ENCODE results near the gene LDLRAD2. TPM values are rescaled to one million over a fixed set of nuclear protein-coding genes. Genes with fewer than 3 reads are reported as not detected.
A peak's percentile ranks its signal among the peaks of the same experiment; 100 is the strongest.

Gene LDLRAD2
- total and polyA plus RNA-seq, 5 donors from 2014 or later, result 0.27 TPM; not detected in 4

DNA sequence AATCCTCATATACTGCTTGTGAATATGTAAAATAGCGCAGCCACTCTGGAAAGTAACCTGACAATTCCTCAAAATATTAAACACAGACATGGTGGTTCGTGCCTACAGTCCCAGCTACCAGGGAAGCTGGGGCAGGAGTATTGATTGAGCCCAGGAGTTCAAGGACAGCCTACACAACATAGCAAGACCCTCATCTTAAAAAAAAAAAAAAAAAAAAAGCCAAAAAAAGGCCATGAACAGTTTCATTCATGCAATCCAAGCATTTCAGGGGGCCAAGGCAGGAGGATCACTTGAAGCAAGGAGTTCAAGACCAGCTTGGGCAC, 33.7 kb upstream of the LDLRAD2 start:
- H3K9me3 Mint-ChIP-seq, result no peaks in the 10 kb centered on the region
- ATAC-seq (ENCODE audit: low read depth in 2 of 2) (no peak), DNase-seq (no peak)
- peaks cover 27 to 74% (median 54%) of the 10 kb centered on the region in 4 donors for H3K4me1 Mint-ChIP-seq
- H3K4me3 Mint-ChIP-seq, result peak overlapping the region; percentile 65 to 89 (median 74)
- H3K27ac Mint-ChIP-seq, result peak overlapping the region; percentile 55 to 86 (median 76)
- peaks cover 6% of the 10 kb centered on the region for H3K36me3 Mint-ChIP-seq
- Histone ChIP-seq H3K4me1 (ENCODE audit: control insufficient read depth, insufficient read depth, low read length, poor library complexity, severe bottlenecking) (peaks cover 66% of the 10 kb centered on the region), H3K27me3 (ENCODE audit: control insufficient read depth, insufficient read depth, low read length) (no peaks in the 10 kb centered on the region), H3K9me3 (ENCODE audit: control insufficient read depth in 2 of 2, low read length in 2 of 2) (no peaks in the 10 kb centered on the region), H3K27ac (ENCODE audit: insufficient read depth, low read length, poor library complexity, severe bottlenecking) (no peak overlapping the region), H3K36me3 (ENCODE audit: control insufficient read depth, insufficient read depth, low read length) (no peaks in the 10 kb centered on the region), H3K4me3 (ENCODE audit: low read depth, low read length) (no peak overlapping the region)
- peaks cover 12% of the 10 kb centered on the region for H3K27me3 Mint-ChIP-seq

DNA sequence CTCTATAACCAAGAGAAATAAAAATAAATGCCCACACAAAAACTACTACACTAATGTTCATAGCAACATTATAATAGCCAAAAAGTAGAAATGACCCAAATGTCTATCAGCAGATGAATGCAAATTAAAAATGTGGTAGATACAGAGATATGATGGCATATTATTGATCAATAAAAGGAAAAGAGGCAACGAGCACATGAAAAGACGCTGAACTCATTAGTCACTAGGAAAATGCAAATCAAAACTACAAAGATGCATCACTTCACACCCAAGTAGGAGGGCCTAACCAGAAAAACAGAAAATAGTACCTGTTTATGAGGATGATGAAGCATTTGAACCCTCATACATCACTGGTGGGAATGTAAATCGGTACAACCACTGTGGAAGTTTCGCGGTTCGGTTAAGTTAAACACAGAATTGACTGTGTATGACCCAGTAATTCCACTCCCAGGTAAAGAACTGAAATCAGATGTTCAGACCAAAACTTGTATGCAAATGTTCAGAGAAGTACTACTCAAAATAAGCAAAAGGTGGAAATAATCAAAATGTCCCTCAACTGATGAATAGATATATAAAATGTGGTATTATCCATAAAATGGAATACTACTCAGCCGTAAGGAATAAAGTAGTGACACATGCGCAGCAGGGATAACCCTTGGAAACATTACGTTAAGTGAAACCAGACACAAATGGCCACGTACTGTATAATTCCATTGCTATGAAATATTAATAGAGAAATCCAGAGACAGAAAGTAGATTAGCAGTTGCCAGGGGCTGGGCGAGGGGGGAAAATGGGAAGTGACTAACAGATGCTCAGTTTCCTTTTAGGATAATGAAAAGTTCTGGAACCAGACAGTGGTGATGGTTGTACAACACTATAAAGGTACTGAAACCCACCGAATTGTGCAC, 32.2 kb upstream of the LDLRAD2 start:
- Mint-ChIP-seq H3K9me3 (no peaks in the 10 kb centered on the region), H3K27me3 (peaks cover 18% of the 10 kb centered on the region), H3K36me3 (peaks cover 6% of the 10 kb centered on the region)

DNA sequence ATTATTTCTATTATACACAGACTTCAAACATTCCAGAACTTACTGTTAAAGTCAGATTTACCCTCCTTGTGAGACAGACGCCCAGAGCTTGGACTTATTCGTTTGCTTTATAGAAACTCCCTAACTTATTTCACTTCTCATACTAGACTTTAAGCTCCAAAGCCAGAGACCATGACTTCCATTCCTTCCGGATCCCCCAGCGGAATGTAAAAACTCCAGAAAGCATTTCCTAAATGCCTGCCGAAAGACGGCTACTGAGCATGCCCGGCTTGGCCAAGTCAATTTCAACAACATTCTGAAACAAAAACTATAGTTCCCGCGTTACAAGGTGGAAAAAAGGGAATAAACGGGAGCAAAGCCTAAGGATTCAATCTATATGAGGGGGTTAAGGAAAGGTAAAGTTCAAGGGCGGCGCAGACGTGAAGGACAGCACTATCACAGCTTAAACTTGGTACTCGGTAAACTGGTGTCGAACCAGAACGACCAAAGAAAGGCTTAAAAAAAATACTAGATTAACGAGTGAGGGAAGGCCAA, 30.2 kb upstream of the LDLRAD2 start:
- DNase-seq (no peak), ATAC-seq (ENCODE audit: low read depth in 2 of 2) (no peak)
- H3K4me1 ChIP-seq (ENCODE audit: control insufficient read depth, insufficient read depth, low read length, poor library complexity, severe bottlenecking), result peaks cover 37% of the 10 kb centered on the region
- no peaks in the 10 kb centered on the region for H3K36me3 ChIP-seq (ENCODE audit: control insufficient read depth, insufficient read depth, low read length)
- Mint-ChIP-seq H3K4me1 (peaks cover 21 to 49% (median 37%) of the 10 kb centered on the region in 4 donors), H3K36me3 (peaks cover 6% of the 10 kb centered on the region), H3K4me3 (peak overlapping the region; percentile 91 to 95 (median 92)), H3K27ac (peak overlapping the region; percentile 96 to 100 (median 100)), H3K9me3 (no peaks in the 10 kb centered on the region), H3K27me3 (peaks cover 20% of the 10 kb centered on the region)
- no peaks in the 10 kb centered on the region for H3K9me3 ChIP-seq (ENCODE audit: control insufficient read depth in 2 of 2, low read length in 2 of 2)
- peak overlapping the region; percentile 100 for H3K27ac ChIP-seq (ENCODE audit: insufficient read depth, low read length, poor library complexity, severe bottlenecking)
- H3K4me3 ChIP-seq (ENCODE audit: low read depth, low read length), result peak overlapping the region; percentile 97
- H3K27me3 ChIP-seq (ENCODE audit: control insufficient read depth, insufficient read depth, low read length), result no peaks in the 10 kb centered on the region

More for the DNA sequence above, 32.2 kb upstream of the LDLRAD2 start:
- peaks cover 32 to 68% (median 50%) of the 10 kb centered on the region in 4 donors for H3K4me1 Mint-ChIP-seq
- no peaks in the 10 kb centered on the region for H3K9me3 ChIP-seq (ENCODE audit: control insufficient read depth in 2 of 2, low read length in 2 of 2)
- peak overlapping the region; percentile 91 for H3K4me3 ChIP-seq (ENCODE audit: low read depth, low read length)
- peaks cover 52% of the 10 kb centered on the region for H3K4me1 ChIP-seq (ENCODE audit: control insufficient read depth, insufficient read depth, low read length, poor library complexity, severe bottlenecking)
- peak in 2 of 3 donors; percentile 19 to 55 for DNase-seq
- peak overlapping the region; percentile 73 for H3K27ac ChIP-seq (ENCODE audit: insufficient read depth, low read length, poor library complexity, severe bottlenecking)
- H3K27ac Mint-ChIP-seq, result peak overlapping the region; percentile 88 to 95 (median 90)
- ATAC-seq (ENCODE audit: low read depth in 2 of 2), result no peak
- no peaks in the 10 kb centered on the region for H3K36me3 ChIP-seq (ENCODE audit: control insufficient read depth, insufficient read depth, low read length)
- peak overlapping the region; percentile 78 to 95 (median 86) for H3K4me3 Mint-ChIP-seq
- no peaks in the 10 kb centered on the region for H3K27me3 ChIP-seq (ENCODE audit: control insufficient read depth, insufficient read depth, low read length)

DNA sequence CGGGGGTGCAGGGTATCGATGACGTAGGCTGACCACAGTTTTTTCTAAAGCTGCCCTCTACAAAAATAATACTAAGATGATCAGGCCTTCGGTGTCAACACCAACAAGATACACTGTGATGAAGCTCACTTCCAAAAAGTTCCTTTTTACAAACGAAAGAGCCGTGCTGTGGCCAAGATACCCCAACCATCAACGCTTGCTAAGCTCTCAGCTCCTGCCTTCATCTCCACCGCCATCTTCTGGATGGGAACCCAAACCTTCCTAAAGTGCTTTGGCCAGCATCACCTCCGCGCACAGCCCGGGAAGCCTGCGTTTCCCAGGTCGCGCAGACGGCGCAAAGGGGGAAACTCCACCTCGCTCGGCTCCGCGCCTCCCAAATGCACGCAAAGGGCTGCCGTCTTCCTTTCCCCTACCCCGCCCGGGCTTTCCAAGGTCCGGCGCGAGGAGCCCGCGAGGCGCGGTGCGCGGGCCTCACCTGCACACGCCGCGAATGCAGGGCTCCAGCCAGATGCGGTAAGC, 29.7 kb upstream of the LDLRAD2 start:
- Histone ChIP-seq H3K9me3 (ENCODE audit: control insufficient read depth in 2 of 2, low read length in 2 of 2) (no peaks in the 10 kb centered on the region), H3K4me3 (ENCODE audit: low read depth, low read length) (peak overlapping the region; percentile 97), H3K27ac (ENCODE audit: insufficient read depth, low read length, poor library complexity, severe bottlenecking) (peak overlapping the region; percentile 100), H3K36me3 (ENCODE audit: control insufficient read depth, insufficient read depth, low read length) (no peaks in the 10 kb centered on the region), H3K4me1 (ENCODE audit: control insufficient read depth, insufficient read depth, low read length, poor library complexity, severe bottlenecking) (peaks cover 32% of the 10 kb centered on the region), H3K27me3 (ENCODE audit: control insufficient read depth, insufficient read depth, low read length) (no peaks in the 10 kb centered on the region)
- Mint-ChIP-seq H3K27me3 (peaks cover 23% of the 10 kb centered on the region), H3K36me3 (peaks cover 4% of the 10 kb centered on the region), H3K9me3 (no peaks in the 10 kb centered on the region), H3K4me3 (peak overlapping the region; percentile 91 to 95 (median 92)), H3K4me1 (peaks cover 21 to 44% (median 34%) of the 10 kb centered on the region in 4 donors), H3K27ac (peak overlapping the region; percentile 96 to 100 (median 100))
- ATAC-seq (ENCODE audit: low read depth in 2 of 2) (peak; percentile 4 to 7), DNase-seq (peak; percentile 54 to 73 (median 63))

DNA sequence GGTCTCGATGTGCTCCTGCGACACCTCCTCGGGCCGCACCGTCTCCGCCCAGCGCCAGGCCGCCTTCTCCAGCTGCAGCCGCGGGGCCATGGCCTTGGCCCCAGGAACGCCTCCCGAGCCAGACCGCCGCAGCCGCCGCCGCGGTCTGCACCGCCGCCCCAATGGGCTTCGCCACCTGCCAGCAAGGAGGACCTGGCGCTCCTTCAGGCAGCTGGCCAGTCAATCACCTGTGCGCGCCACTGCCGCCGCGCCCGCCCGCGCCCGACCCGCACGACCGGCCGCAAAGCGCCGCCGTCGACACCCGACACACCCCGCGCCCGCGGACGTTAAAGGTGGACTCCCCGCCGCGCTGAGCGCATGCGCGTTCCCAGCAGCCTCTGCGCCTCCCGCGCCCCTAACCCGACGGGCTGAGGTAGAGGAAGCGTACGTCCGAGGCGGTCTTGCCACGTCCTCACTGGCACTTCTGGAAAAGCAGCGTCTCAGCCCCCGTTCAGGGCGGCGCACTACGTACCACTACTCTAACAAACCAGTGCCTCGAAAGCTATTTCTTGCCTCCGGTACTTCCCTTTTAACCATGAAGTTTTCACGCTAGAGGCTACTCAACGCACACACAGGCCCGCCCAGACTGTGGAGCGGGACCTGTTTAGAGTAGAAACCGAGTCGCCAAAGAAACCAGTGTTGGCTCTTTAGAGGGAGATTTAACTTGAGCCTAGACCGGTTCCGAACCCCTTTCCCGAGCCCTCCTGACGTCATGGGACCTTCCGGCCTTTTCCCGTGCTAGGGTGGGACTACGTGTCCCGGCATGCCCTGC, 29.0 kb upstream of the LDLRAD2 start, which contains the start of gene USP48:
Gene USP48, minus strand, starts transcription at position 282 of the 811 bp plus-strand sequence. Its CDS starts 192 bp downstream, at position 90.
- H3K36me3 ChIP-seq (ENCODE audit: control insufficient read depth, insufficient read depth, low read length), result no peaks in the 10 kb centered on the region
- peak within 1 kb of the TSS; percentile 100 for H3K27ac ChIP-seq (ENCODE audit: insufficient read depth, low read length, poor library complexity, severe bottlenecking)
- peaks cover 23% of the 10 kb centered on the region for H3K27me3 Mint-ChIP-seq
- H3K4me1 Mint-ChIP-seq, result peaks cover 21 to 39% (median 30%) of the 10 kb centered on the region in 4 donors
- peaks cover 3% of the 10 kb centered on the region for H3K36me3 Mint-ChIP-seq
- peaks cover 31% of the 10 kb centered on the region for H3K4me1 ChIP-seq (ENCODE audit: control insufficient read depth, insufficient read depth, low read length, poor library complexity, severe bottlenecking)
- ATAC-seq (ENCODE audit: low read depth in 2 of 2) (peak; percentile 85 to 87), DNase-seq (peak; percentile 93 to 98 (median 98))
- H3K4me3 ChIP-seq (ENCODE audit: low read depth, low read length), result peak within 1 kb of the TSS; percentile 97
- no peaks in the 10 kb centered on the region for H3K27me3 ChIP-seq (ENCODE audit: control insufficient read depth, insufficient read depth, low read length)
- H3K27ac Mint-ChIP-seq, result peak within 1 kb of the TSS; percentile 98 to 100 (median 100)
- peak within 1 kb of the TSS; percentile 91 to 95 (median 92) for H3K4me3 Mint-ChIP-seq
- H3K9me3 ChIP-seq (ENCODE audit: control insufficient read depth in 2 of 2, low read length in 2 of 2), result no peaks in the 10 kb centered on the region
- no peaks in the 10 kb centered on the region for H3K9me3 Mint-ChIP-seq

DNA sequence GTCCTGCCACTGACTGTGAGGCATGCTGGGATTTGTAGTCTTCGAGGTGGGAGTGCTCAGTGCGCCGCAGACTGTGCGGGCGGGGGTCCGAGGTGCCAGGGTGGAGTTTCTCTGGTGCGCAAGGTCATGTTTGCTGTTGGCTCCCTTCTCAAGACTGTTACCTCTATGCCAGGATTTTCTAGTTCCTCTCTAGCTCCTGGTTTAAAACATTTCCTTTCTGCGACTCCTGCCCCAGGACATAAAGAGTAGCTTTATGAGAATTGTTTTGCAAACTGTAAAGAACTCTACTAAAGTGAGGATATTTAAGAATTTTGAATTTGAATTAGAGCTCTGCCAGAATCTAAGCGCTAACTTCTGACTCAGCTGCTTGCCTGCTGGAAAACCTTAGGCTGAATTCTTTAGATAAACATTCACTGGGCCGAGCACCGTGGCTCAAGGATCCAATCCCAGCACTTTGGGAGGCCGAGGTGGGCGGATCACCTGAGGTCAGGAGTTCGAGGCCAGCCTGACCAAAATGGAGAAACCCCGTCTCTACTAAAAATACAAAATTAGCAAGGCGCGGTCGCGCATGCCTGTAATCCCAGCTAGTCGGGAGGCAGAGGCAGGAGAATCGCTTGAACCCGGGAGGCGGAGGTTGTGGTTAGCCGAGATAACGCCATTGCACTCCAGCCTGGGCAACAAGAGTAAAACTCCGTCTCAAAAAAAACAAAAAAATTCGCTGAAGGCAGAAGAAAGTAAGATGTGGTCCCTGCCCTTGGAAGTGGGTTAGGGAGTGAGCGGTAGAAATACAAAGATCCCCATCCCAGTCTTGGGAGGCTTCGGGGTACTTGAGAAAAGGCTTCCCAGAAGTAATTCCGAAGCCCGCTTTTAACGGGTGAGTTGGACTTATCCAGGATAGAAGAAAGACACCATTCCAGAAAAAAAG, 28.1 kb upstream of the LDLRAD2 start:
- Histone ChIP-seq H3K9me3 (ENCODE audit: control insufficient read depth in 2 of 2, low read length in 2 of 2) (no peaks in the 10 kb centered on the region), H3K27me3 (ENCODE audit: control insufficient read depth, insufficient read depth, low read length) (no peaks in the 10 kb centered on the region), H3K36me3 (ENCODE audit: control insufficient read depth, insufficient read depth, low read length) (no peaks in the 10 kb centered on the region), H3K4me1 (ENCODE audit: control insufficient read depth, insufficient read depth, low read length, poor library complexity, severe bottlenecking) (peaks cover 29% of the 10 kb centered on the region), H3K4me3 (ENCODE audit: low read depth, low read length) (peak overlapping the region; percentile 95), H3K27ac (ENCODE audit: insufficient read depth, low read length, poor library complexity, severe bottlenecking) (peak overlapping the region; percentile 100)
- Mint-ChIP-seq H3K4me1 (peaks cover 19 to 32% (median 25%) of the 10 kb centered on the region in 4 donors), H3K4me3 (peak overlapping the region; percentile 91 to 95 (median 92)), H3K36me3 (peaks cover 3% of the 10 kb centered on the region), H3K27ac (peak overlapping the region; percentile 98 to 100 (median 100)), H3K9me3 (no peaks in the 10 kb centered on the region), H3K27me3 (peaks cover 28% of the 10 kb centered on the region)
- DNase-seq, result no peak
- ATAC-seq (ENCODE audit: low read depth in 2 of 2), result no peak

Measured in CD4-positive, CD25-positive, alpha-beta regulatory T cell (primary cell).